ENCODE data around the gene RAB6A. TPM values are rescaled to one million over a fixed set of nuclear protein-coding genes. Genes with fewer than 3 reads are reported as not detected.
"Not testable (repeated sequence)": the region's sequence is repeated elsewhere in the genome, so short reads cannot be mapped to it uniquely, and the experiment has no call there.

Gene RAB6A
- total RNA-seq, 4 donors from 2014 or later, result 49.0 to 232 (median 206) TPM

DNA sequence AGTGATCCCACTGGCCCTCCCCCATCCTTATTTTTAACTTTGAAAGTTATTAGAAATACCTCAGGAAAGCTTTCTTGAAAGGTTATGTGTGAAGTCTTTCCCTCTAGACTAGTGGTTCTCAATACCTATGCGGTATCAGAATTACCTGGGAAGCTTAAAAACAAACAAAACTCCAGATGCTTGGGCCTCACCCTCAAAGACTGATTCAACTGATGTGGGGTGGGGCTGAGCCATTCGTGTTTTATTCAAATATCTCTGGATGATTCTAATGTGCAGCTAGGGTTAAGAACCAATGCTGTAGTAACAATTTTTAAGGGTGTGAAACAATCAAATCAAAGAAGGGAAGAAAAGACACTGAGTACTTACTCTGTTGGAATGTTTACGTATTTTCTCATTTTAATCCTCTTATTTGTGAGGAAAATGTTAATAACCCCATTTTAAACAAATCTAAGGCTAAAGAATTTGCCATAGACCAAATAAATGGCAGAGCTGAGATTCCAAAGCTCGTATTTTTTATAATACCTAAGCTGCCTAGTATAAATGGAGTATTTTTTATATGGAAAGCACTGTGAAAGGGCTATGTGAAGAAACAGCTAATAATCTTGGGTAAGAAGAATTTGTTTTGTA is 66.9 kb downstream of the RAB6A start:
- TF ChIP-seq EP300 (IDR thresholded peaks at IDR 0.05; ENCODE audit: low read depth), result no peak
- TF ChIP-seq POLR2A (IDR thresholded peaks at IDR 0.05), result no peak
- in situ Hi-C loops (cut with MboI; ENCODE audit: low pct_ligation_motif_present in 1 of 4, low pct_unique_long_range_greater_than_20kb in 1 of 4, low sequenced_read_pairs in 3 of 4), result no loop called here
- intact Hi-C loops (cut with DNase I; ENCODE audit: low total_unique reads), result no loop called here
- no peak overlapping the region for H3K4me3 ChIP-seq
- no peaks in the 10 kb centered on the region for H3K4me1 ChIP-seq
- WGBS, 2 donors (ENCODE audit: low coverage in 1 of 2), result 75 to 80% methylated on average over 3 to 4 of the region's 4 CpGs
- H3K9me3 ChIP-seq, result no peaks in the 10 kb centered on the region
- no peaks in the 10 kb centered on the region for H3K27me3 ChIP-seq
- H3K36me3 ChIP-seq, result peaks cover 0 to 5% (median 0%) of the 10 kb centered on the region in 4 donors
- no peak for DNase-seq
- H3K27ac ChIP-seq, result no peak overlapping the region

DNA sequence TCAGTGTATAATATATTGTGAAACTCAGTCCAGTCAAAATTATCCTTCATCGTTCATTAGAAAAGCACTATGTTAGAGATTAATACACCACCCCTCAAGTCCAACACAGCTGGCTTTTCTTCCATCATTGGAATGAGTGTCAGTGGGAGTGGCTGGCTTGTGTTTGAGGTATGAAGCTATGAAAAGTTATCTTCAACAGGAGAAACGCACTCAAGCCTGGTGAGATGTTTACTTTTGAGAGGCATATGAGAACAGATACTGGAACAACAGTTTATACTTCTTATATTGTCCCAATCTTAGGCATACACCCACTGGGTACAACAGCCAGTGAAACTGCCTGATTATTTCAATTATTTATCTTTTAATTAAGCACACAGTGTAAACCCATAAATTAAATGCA is 80.2 kb downstream of the RAB6A start:
- no peaks in the 10 kb centered on the region for H3K4me1 ChIP-seq
- peaks cover 0 to 17% (median 8%) of the 10 kb centered on the region in 4 donors for H3K36me3 ChIP-seq
- no peaks in the 10 kb centered on the region for H3K27me3 ChIP-seq
- in situ Hi-C loops (cut with MboI; ENCODE audit: low pct_ligation_motif_present in 1 of 4, low pct_unique_long_range_greater_than_20kb in 1 of 4, low sequenced_read_pairs in 3 of 4) (no loop called here), intact Hi-C loops (cut with DNase I; ENCODE audit: low total_unique reads) (no loop called here)
- DNase-seq, result no peak
- H3K4me3 ChIP-seq, result no peak overlapping the region
- TF ChIP-seq POLR2A (IDR thresholded peaks at IDR 0.05), result no peak
- TF ChIP-seq, protein P1, sequence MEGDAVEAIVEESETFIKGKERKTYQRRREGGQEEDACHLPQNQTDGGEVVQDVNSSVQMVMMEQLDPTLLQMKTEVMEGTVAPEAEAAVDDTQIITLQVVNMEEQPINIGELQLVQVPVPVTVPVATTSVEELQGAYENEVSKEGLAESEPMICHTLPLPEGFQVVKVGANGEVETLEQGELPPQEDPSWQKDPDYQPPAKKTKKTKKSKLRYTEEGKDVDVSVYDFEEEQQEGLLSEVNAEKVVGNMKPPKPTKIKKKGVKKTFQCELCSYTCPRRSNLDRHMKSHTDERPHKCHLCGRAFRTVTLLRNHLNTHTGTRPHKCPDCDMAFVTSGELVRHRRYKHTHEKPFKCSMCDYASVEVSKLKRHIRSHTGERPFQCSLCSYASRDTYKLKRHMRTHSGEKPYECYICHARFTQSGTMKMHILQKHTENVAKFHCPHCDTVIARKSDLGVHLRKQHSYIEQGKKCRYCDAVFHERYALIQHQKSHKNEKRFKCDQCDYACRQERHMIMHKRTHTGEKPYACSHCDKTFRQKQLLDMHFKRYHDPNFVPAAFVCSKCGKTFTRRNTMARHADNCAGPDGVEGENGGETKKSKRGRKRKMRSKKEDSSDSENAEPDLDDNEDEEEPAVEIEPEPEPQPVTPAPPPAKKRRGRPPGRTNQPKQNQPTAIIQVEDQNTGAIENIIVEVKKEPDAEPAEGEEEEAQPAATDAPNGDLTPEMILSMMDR (IDR thresholded peaks at IDR 0.05), result no peak
- TF ChIP-seq EP300 (IDR thresholded peaks at IDR 0.05; ENCODE audit: low read depth), result no peak
- TF ChIP-seq POLR2AphosphoS5 (IDR thresholded peaks at IDR 0.05), result no peak
- no peaks in the 10 kb centered on the region for H3K9me3 ChIP-seq
- WGBS, 2 donors (ENCODE audit: low coverage in 1 of 2), result 64% methylated on average over 2 of the region's 2 CpGs; no CpG with 5 or more reads in 1 of the 2 donors
- no peak overlapping the region for H3K27ac ChIP-seq

DNA sequence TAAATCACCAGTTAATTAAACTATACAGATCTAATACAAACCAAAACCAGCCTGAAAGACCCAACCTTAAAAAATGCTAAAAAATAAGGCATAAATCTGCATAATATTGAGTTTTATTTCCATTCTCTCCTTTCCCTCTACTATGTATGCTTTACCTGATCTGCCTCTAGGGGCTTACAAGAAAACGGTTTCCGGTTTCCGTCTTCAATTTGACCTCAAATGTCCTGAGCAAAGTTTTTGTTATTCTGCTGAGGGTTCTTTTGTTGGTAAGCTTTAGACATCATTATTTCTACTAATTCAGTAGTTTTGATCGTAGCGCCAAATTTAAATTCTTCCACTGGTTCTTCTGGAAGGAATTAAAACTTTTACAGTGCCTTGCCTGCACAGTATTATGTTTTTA is 84.3 kb downstream of the RAB6A start:
- intact Hi-C loops (cut with DNase I; ENCODE audit: low total_unique reads), result not testable (repeated sequence)
- peaks cover 0 to 17% (median 7%) of the 10 kb centered on the region in 4 donors for H3K36me3 ChIP-seq
- WGBS, 2 donors (ENCODE audit: low coverage in 1 of 2), result 92 to 100% methylated on average over 5 of the region's 5 CpGs

GRCh38 chr11:73671701-73672100 is 89.2 kb downstream of the RAB6A start:
- H3K4me1 ChIP-seq, result no peaks in the 10 kb centered on the region
- intact Hi-C loops (cut with DNase I; ENCODE audit: low total_unique reads), result no loop called here
- H3K27me3 ChIP-seq, result no peaks in the 10 kb centered on the region
- 90% methylated on average over 6 of the region's 6 CpGs; no CpG with 5 or more reads in 1 of the 2 donors for WGBS, 2 donors (ENCODE audit: low coverage in 1 of 2)
- no peak overlapping the region for H3K4me3 ChIP-seq
- H3K27ac ChIP-seq, result no peak overlapping the region
- TF ChIP-seq, protein P1 (IDR thresholded peaks at IDR 0.05), result no peak
- H3K9me3 ChIP-seq, result no peaks in the 10 kb centered on the region
- no peaks in the 10 kb centered on the region for H3K36me3 ChIP-seq
- in situ Hi-C loops (cut with MboI; ENCODE audit: low pct_ligation_motif_present in 1 of 4, low pct_unique_long_range_greater_than_20kb in 1 of 4, low sequenced_read_pairs in 3 of 4), result no loop called here
- no peak for DNase-seq

More for the DNA sequence above, 84.3 kb downstream of the RAB6A start:
- H3K9me3 ChIP-seq; H3K27me3 ChIP-seq; H3K4me1 ChIP-seq; H3K4me3 ChIP-seq; H3K27ac ChIP-seq; DNase-seq; in situ Hi-C loops (cut with MboI; ENCODE audit: low pct_ligation_motif_present in 1 of 4, low pct_unique_long_range_greater_than_20kb in 1 of 4, low sequenced_read_pairs in 3 of 4): not testable (repeated sequence)

DNA sequence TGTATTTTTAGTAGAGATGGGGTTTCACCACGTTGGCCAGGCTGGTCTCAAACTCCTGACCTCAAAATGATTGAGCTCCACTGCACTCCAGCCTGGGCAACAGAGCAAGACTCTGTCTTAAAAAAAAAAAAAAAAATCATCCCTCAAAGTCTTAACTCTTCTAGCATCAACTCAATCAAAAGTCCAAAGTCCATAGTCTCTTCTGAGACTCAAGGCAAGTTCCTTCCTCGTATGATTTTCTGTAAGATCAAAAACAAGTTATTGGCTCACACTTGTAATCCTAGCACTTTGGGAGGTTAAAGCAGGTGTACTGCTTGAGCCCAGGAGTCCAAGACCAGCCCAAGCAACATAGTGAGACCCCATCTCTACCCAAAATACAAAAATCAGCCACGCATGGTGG is 90.1 kb downstream of the RAB6A start:
- Histone ChIP-seq H3K4me1 (no peaks in the 10 kb centered on the region), H3K4me3 (no peak overlapping the region), H3K9me3 (no peaks in the 10 kb centered on the region), H3K27ac (no peak overlapping the region), H3K36me3 (no peaks in the 10 kb centered on the region), H3K27me3 (no peaks in the 10 kb centered on the region)
- intact Hi-C loops (cut with DNase I; ENCODE audit: low total_unique reads) (no loop called here), in situ Hi-C loops (cut with MboI; ENCODE audit: low pct_ligation_motif_present in 1 of 4, low pct_unique_long_range_greater_than_20kb in 1 of 4, low sequenced_read_pairs in 3 of 4) (no loop called here)
- 59 to 75% methylated on average over 2 to 3 of the region's 3 CpGs for WGBS, 2 donors (ENCODE audit: low coverage in 1 of 2)
- no peak for DNase-seq
- TF ChIP-seq, protein P1 (IDR thresholded peaks at IDR 0.05), result no peak
- TF ChIP-seq POLR2AphosphoS5 (IDR thresholded peaks at IDR 0.05), result no peak
- TF ChIP-seq EP300 (IDR thresholded peaks at IDR 0.05; ENCODE audit: low read depth), result no peak
- no peak for TF ChIP-seq POLR2A (IDR thresholded peaks at IDR 0.05)
